Esophagus muscularis mucosa (tissue), 4 donors: ENCODE measurements around the gene GJB3. TPM values are rescaled to one million over a fixed set of nuclear protein-coding genes. Genes with fewer than 3 reads are reported as not detected.
A peak's percentile ranks its signal among the peaks of the same experiment; 100 is the strongest.

ENCODE experiments used
- DNase-seq: peaks from one replicate; pipeline ENCODE4 v3.0.0-alpha.2; 2017; ENCODE audit errors: extremely low spot score
- H3K27ac ChIP-seq, 4 donors: fragments of 200-600 bp; sonication (generic); replicated peaks in 1 of 4; 1 replicate in 3 of 4; 2 replicates in 1 of 4; pipeline ENCODE4 v1.5.1; 2016 to 2019; ENCODE audit warnings: mild to moderate bottlenecking in 1 of 4
- H3K27me3 ChIP-seq, 4 donors: fragments of 200-600 bp; sonication (generic); one replicate each; pipeline versions ENCODE4 v1.5.1 to v1.6.0; 2016 to 2019
- H3K36me3 ChIP-seq, 4 donors: fragments of 200-600 bp; sonication (generic); one replicate each; pipeline ENCODE4 v1.5.1; 2016 to 2019
- H3K4me1 ChIP-seq, 4 donors: fragments of 200-600 bp; sonication (generic); one replicate each; pipeline ENCODE4 v1.5.1; 2016 to 2019
- H3K4me3 ChIP-seq, 4 donors: fragments of 200-600 bp; sonication (generic); 1 replicate in 2 of 4; 2 replicates in 2 of 4; pipeline ENCODE4 v1.5.1; 2016 to 2019; ENCODE audit warnings: mild to moderate bottlenecking in 4 of 4, moderate library complexity in 1 of 4
- H3K9me3 ChIP-seq, 4 donors: fragments of 200-600 bp; sonication (generic); 1 replicate in 3 of 4; 2 replicates in 1 of 4; pipeline ENCODE4 v1.5.1; 2016 to 2019
- EP300 ChIP-seq: sonication (generic); formaldehyde crosslinking; IDR thresholded peaks from one replicate; pipeline ENCODE4 v1.6.1; 2017; ENCODE audit warnings: antibody characterized with exemption
- POLR2A ChIP-seq: fragments of 450-650 bp; IDR thresholded peaks from one replicate; pipeline ENCODE4 v1.6.1; 2017; ENCODE audit warnings: antibody characterized with exemption, moderate library complexity, mild to moderate bottlenecking, low read depth
- POLR2AphosphoS5 ChIP-seq, 2 donors: sonication (generic); formaldehyde crosslinking; IDR thresholded peaks; one replicate each; pipeline ENCODE4 v1.6.1; 2017; ENCODE audit warnings: antibody characterized with exemption in 2 of 2
- WGBS: methylation state at CpG from one replicate; pipeline ENCODE4 v1.1.5; 2018; 5-methylcytosine and 5-hydroxymethylcytosine counted together
- intact Hi-C: fragments of 100-400 bp; cut with DNase I; formaldehyde crosslinking; loops from one replicate; pipeline ENCODE4 v1.15.1; 2023
- total RNA-seq, 4 donors: library from RNA; depleted of rRNA; stranded (reverse); fragments of >200 nt; gene quantifications; one replicate each; pipeline versions ENCODE4 v1.1.0 to v1.2.1, GENCODE V29; 2016
- TF ChIP-seq, protein P1 (sequence below), 3 experiments: fragments of 200-600 bp in 2 of 3; fragments of 450-650 bp in 1 of 3; sonication (generic) in 2 of 3; IDR thresholded peaks; one replicate each; pipeline ENCODE4 v1.5.1; 2017 to 2019; ENCODE audit warnings: antibody characterized with exemption in 3 of 3, mild to moderate bottlenecking in 2 of 3, moderate library complexity in 1 of 3

GJB3 gene
- total RNA-seq, 4 donors from 2014 or later = not detected

DNA sequence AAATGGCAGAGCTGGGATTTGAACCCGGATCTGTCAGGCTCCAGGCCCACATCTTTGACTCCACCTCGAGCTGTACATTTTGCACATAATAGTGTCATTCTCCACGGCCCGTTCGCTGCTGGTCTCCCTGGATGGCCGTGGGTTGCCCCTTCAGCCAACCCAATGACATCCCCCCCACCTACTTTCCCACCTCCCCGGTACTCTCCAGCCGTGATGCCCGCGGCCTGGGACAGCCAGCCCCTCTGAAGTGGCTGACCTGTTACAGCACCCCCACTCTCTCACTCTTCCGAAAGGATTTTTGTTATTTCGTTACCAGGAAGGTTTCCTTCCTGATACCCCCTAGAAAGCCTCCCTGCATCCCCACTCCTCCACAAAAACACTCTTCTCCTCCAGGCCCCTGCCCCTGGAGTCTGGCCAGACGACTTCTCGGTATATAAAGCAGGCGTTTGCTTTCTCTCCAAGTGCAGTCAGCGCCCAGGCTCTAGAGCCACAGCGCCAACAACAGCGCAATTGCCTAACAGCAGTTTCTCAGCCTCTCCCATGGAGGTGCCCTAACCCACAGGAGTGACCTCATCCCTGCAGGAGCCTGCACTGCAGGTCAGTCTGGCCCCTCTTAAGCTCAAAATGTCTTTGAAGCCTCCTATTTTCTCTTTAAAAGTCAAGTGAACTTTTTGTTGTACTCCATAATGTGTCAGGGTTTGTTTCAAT is 40.7 kb upstream of the GJB3 start:
- Histone ChIP-seq H3K36me3 (no peaks in the 10 kb centered on the region), H3K9me3 (no peaks in the 10 kb centered on the region), H3K4me3 (no peak overlapping the region), H3K4me1 (peaks cover 0 to 3% (median 0%) of the 10 kb centered on the region in 4 donors), H3K27me3 (peaks cover 0 to 52% (median 3%) of the 10 kb centered on the region in 4 donors), H3K27ac (no peak overlapping the region)
- WGBS = 49% methylated on average over 18 of the region's 18 CpGs
- TF ChIP-seq, protein P1, sequence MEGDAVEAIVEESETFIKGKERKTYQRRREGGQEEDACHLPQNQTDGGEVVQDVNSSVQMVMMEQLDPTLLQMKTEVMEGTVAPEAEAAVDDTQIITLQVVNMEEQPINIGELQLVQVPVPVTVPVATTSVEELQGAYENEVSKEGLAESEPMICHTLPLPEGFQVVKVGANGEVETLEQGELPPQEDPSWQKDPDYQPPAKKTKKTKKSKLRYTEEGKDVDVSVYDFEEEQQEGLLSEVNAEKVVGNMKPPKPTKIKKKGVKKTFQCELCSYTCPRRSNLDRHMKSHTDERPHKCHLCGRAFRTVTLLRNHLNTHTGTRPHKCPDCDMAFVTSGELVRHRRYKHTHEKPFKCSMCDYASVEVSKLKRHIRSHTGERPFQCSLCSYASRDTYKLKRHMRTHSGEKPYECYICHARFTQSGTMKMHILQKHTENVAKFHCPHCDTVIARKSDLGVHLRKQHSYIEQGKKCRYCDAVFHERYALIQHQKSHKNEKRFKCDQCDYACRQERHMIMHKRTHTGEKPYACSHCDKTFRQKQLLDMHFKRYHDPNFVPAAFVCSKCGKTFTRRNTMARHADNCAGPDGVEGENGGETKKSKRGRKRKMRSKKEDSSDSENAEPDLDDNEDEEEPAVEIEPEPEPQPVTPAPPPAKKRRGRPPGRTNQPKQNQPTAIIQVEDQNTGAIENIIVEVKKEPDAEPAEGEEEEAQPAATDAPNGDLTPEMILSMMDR (IDR thresholded peaks at IDR 0.05) = no peak
- no peak for TF ChIP-seq POLR2A
- no peak for DNase-seq
- intact Hi-C loops = no loop called here

DNA sequence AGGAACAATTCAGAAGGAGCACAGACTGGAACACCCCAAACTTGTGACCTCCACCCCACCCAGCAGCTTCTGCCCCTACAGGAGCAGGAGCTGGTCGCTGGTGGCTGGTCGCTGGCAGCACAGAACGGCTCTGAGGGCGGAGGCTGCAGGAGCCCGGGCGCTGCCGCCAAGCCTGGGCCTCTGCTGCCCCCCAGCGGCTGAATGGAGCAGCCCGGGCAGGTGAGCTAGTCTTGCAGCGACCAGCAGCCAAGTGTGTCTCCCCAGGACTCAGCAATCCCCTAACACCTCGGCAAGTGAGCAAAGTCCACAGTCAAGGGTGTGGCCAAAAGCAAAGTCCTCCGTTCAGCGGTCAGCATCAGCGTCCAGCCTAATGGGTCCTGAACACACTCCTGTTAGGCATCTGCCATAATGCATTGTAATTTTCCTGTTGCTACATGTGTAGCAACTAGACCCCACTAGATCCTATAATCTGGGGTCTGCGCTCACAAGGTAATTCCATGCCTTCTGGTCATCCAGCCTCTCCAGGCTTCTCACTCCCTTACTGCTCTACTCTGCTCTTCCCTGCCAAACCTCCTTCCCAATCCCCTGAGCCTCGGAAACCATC is 38.2 kb upstream of the GJB3 start:
- no peaks in the 10 kb centered on the region for H3K36me3 ChIP-seq
- H3K9me3 ChIP-seq = no peaks in the 10 kb centered on the region
- intact Hi-C loops = loop anchor here (2.0 kb wide), 1 partner anchor 1110 kb away; no protein-coding TSS in a partner anchor
- H3K4me1 ChIP-seq = peaks cover 0 to 3% (median 0%) of the 10 kb centered on the region in 4 donors
- H3K27ac ChIP-seq = no peak overlapping the region
- 25% methylated on average over 9 of the region's 16 CpGs for WGBS
- DNase-seq = no peak
- H3K27me3 ChIP-seq = peaks cover 0 to 51% (median under 1%) of the 10 kb centered on the region in 4 donors
- H3K4me3 ChIP-seq = no peak overlapping the region
- TF ChIP-seq POLR2A = no peak
- TF ChIP-seq, protein P1 (IDR thresholded peaks at IDR 0.05) = peak; percentile 82 to 97 (median 86)

DNA sequence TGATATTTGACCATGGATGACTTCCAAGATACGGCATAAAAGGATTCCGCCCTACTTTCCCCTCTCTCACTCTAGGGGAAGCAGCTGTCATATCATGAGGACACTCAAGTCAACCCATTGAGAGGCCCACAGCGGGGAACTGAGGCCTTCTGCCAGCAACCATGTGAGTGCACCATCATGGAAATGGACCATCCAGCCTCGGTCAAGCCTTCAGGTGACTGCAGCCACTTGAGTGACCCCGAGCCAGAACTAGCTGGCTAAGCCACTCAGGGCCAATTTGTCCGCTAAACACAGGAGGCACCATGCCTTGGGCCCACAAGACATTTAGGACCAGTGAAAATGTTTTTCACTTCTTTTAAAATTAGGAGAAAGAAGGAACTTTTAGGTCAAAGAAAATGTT is 37.2 kb upstream of the GJB3 start:
- no peak for DNase-seq
- H3K4me1 ChIP-seq = peaks cover 0 to 3% (median 0%) of the 10 kb centered on the region in 4 donors
- WGBS = 88% methylated on average over 5 of the region's 6 CpGs
- H3K27me3 ChIP-seq = peaks cover 0 to 55% (median 0%) of the 10 kb centered on the region in 4 donors
- no peaks in the 10 kb centered on the region for H3K36me3 ChIP-seq
- TF ChIP-seq EP300 = no peak
- TF ChIP-seq, protein P1 (IDR thresholded peaks at IDR 0.05) = no peak
- TF ChIP-seq POLR2AphosphoS5 (IDR thresholded peaks at IDR 0.05) = no peak
- TF ChIP-seq POLR2A = no peak
- no peak overlapping the region for H3K4me3 ChIP-seq
- intact Hi-C loops = loop anchor here (2.0 kb wide), 1 partner anchor 1111 kb away; no protein-coding TSS in a partner anchor
- H3K9me3 ChIP-seq = no peaks in the 10 kb centered on the region
- H3K27ac ChIP-seq = no peak overlapping the region

DNA sequence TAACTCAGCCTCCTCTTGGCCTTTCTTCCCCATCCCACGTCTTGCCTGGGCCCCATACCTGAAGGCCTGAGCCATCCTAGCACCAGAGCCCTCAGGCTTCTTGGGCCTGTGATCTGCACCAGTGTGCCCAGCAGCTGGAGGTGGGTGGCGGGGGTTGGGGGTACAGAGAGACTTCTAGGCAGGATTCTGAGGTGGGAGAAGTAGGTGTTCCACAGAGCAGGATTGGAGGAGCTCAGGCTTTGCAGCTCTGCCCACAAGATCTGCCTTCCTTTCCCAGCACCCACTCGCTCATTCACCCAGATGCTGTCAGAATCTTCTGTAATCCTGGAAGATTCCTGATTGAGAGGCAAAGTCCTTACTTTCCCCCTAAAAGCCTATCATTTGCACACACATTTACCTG is 36.2 kb upstream of the GJB3 start:
- no peaks in the 10 kb centered on the region for H3K36me3 ChIP-seq
- H3K4me3 ChIP-seq = no peak overlapping the region
- no peak for DNase-seq
- no peak overlapping the region for H3K27ac ChIP-seq
- TF ChIP-seq, protein P1 (IDR thresholded peaks at IDR 0.05) = no peak
- no peak for TF ChIP-seq EP300
- no peak for TF ChIP-seq POLR2A
- no peak for TF ChIP-seq POLR2AphosphoS5 (IDR thresholded peaks at IDR 0.05)
- no peaks in the 10 kb centered on the region for H3K9me3 ChIP-seq
- intact Hi-C loops = no loop called here
- peaks cover 0 to 3% (median 0%) of the 10 kb centered on the region in 4 donors for H3K4me1 ChIP-seq
- peaks cover 0 to 44% (median 0%) of the 10 kb centered on the region in 4 donors for H3K27me3 ChIP-seq
- 76% methylated on average over 3 of the region's 3 CpGs for WGBS
